SW 1271 (cell line): ENCODE data around the gene TMEM239.
"Not testable (repeated sequence)": the region's sequence is repeated elsewhere in the genome, so short reads cannot be mapped to it uniquely, and the experiment has no call there.

Experiments
- DNase-seq, 2 experiments: peaks; one replicate each; lab custom pipeline; 2025; lab: John Stamatoyannopoulos, UW

TMEM239 gene

GRCh38 chr20:2799688-2800520 lies 16.3 kb upstream of the TMEM239 start:
- no peak for DNase-seq

DNA sequence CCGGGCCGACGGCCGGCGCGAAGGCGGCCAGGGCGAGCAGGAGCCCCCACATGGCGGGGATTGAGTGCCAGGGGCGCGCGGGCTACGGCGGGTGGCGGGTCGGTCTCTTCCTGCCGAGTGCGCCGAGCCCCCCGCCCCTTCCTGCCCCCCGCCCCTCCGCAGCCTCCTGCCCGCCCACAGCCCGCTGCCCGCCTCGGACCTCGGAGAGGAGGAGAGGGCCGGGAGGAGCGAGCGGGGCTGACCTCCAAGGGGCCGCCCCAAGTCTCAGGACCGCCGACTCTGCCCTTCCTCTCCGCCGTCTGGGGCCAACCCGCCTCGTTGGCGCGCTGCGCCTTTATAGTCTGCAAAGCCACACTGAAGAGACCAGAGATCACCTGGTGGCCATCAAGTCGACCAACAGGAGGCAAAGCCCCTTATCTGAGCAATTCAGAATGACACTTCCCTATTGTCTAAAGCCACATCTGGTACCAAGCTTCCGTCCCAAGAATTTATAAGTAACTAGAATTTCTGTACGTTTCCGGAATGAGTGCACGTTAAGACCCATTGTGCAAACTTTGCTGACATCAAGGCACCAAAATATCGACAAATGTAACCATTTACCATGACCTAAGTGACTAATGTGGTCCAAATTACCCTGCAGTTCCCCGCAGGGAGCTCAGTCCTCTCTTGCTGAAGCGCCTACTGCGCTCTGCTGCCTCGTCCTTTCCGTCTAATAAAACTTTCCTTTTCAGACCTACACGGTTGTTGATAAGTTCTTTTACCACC lies 15.5 kb upstream of the TMEM239 start, which contains the start of gene CPXM1:
CPXM1 (minus strand) TSS at position 107 of the 765 bp plus-strand sequence; CDS start at position 52, 55 bp downstream.
- no peak for DNase-seq

- no peak for DNase-seq
These were observed 14.9 kb upstream of the TMEM239 start for GRCh38 chr20:2801286-2801728.

DNA sequence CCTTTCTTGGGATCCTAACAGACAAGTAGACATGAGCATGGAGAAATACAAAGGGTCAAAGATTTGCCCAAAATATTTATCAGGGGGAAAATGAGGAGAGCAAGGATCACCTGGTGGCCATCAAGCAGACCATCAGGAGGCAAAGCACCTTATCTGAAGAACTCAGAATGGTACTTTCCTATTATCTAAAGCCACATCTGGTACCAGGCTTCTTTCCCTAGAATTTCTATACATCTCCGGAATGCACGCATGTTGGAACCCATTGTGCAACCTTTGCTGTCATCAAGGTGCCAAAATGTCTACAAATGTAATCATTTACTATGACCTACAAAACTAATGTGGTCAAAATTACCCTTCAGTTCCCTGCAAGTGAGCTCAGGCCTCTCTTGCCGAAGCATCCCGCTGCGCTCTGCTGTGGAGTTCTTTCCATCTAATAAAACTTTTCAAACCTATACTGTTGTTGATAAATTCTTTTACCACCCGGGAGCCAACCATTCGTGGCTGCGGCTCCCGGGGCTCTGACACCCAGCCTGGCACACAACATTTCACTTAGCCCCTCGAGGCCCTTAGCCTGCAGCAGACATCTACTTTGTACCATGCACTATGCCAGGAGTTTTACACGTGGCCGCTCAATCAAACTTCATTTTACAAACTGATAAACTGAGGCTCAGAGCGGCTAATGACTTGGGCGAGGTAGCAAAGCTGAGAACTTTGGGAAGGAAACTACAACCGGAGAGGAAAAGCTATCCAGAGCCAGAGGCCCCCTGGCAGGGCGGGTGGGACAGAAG lies 11.9 kb upstream of the TMEM239 start:
- no peak for DNase-seq

DNA sequence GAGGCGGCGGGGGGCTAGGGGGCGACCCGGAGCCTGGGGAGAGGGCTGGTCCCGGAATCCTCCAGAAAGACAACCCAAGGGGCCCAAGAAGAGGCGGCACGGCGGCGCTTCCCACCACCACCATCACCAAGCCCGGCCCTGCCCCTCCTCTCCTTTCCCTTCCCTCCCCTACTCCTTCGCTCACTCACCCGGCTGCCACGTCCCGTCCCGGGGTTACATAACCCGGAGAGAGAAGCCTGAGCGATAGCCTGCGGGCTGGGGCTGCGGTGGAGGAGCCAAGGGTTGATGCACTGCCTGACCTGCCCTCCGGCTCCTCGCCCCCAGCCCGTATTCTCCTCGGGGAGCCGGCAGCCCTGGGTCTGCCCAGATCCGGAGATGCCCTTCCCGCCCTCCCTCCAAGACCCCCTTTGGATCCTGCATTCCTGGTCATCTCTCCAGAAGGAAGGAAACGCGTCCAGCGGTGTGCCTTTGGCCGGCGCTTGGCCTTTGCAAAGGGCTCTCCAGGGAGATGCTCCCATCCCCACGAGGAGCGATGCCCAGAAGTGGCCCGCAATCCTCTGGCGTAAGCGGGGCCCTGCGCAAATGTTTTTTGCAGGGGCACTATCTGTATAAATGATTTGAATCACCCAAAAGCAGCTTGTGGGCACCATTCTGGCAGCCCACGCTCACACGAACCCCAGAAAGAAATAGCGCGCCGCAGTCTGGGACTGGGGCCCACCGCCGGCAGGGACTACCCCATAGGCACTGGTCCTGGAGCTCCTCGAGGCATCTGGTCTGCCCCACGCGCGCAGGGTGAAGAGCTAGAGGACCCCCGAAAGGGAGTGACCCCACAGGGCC lies 11.1 kb upstream of the TMEM239 start:
- no peak for DNase-seq

DNA sequence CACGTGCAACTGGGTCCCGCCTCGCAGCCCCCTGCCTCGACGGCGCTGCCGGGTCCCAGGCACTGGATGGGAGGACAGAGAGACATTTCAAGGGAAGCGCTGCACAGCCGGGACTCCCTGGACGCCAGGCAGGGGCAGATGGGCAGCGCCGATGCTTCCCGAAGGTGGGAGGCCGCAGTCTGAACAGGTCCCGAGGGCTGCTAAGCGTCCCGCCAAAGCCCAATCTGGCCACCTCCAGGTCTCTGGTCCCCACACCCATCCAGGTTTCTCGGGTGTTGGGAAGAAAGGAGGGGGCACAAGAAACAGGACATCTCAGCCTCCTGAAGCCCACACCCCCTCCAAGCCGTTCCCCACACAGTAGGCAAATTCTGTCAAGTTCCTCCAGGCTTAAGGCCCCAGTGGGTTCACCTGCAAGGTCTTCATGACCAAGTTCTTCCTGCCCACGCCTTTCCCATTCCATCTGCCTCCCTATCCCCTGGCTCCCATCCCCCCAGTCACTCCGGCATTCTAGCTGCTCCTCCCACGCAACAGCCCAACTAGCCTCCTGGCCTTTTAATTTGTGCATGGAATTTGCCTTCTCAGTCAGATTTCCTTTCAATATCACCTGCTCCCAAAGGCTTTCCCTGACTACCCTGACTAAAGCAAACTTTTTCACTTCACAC lies 10.3 kb upstream of the TMEM239 start:
- no peak for DNase-seq

DNA sequence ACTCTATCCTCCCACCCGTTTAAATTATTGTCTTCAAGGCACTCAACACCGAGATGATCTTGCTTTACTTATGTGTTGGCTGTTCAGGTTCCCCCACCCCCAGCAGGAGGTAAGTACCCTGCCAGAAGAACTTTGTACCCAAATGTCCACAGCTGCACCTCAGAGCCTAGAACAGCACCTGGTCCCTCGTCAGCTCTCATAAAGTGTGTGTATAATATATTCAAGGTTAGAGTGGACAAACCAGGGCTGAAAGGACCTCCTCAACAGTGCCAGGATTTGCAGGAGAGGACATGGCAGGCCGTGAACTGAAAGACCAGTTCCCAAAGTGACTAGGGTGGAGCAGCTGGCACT lies 9.8 kb upstream of the TMEM239 start:
- DNase-seq: no peak

- no peak for DNase-seq
These were observed 9.1 kb upstream of the TMEM239 start for GRCh38 chr20:2807019-2807418.

DNA sequence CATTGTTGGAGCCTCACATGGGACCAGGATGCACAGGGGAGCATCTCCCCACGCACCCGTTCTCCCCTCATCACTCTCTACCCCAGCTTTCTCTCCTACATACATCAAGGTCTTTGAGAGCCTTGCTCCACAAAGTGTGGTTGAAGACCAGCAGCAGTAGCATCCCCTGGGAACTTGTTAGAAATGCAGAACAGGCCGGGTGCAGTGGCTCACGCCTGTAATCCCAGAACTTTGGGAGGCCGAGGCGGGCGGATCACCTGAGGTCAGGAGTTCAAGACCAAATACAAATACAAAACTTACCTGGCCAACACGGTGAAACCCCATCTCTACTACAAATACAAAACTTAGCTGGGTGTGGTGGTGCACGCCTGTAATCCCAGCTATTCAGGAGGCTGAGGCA lies 8.2 kb upstream of the TMEM239 start:
- not testable (repeated sequence) for DNase-seq

DNA sequence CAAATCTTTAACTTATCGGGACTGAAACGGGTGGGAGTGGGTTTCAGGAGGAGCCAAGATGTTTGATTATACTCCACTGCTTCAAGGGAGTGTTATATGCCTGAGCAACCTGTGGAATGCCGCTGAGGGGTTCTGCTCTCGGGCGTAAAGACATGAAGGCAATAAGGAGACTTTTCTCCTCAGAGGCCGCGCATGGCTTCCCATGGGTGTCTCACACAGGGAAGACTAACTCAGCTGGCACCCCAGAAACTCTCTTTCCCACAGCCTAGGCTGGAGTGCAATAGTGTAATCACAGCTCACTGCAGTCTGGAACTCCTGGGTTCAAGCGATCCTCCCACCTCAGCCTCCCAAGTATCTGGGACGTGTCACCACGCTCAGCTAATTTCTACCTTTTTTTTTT lies 6.5 kb upstream of the TMEM239 start:
- no peak for DNase-seq

DNA sequence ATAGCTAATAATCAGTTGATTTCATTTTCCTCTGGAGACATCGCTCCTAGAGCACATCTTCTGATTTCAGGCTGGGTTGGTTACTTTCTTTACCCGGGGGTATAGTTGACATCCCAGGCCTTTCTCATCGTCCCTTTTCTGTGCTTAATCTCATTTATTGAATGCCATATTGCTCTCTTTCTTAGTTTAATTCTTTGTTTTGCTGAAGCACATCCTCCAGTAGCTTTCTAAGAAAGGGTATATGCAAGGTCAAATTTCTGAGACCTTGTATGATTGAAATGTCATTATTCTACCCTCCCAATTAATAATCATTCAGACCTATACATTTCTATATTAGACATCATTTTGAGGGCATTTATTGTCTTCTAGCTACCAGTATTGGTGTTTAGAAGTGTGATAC lies 4.0 kb upstream of the TMEM239 start:
- no peak for DNase-seq

- no peak for DNase-seq
These were observed 2.1 kb upstream of the TMEM239 start for GRCh38 chr20:2814076-2814475.

GRCh38 chr20:2814587-2815051 lies 1.5 kb upstream of the TMEM239 start, which contains the start of gene C20orf141:
Gene C20orf141 (plus strand): TSS chr20:2814987. CDS start chr20:2815185, 198 bp downstream.
- peak; percentile 73 to 88 for DNase-seq

DNA sequence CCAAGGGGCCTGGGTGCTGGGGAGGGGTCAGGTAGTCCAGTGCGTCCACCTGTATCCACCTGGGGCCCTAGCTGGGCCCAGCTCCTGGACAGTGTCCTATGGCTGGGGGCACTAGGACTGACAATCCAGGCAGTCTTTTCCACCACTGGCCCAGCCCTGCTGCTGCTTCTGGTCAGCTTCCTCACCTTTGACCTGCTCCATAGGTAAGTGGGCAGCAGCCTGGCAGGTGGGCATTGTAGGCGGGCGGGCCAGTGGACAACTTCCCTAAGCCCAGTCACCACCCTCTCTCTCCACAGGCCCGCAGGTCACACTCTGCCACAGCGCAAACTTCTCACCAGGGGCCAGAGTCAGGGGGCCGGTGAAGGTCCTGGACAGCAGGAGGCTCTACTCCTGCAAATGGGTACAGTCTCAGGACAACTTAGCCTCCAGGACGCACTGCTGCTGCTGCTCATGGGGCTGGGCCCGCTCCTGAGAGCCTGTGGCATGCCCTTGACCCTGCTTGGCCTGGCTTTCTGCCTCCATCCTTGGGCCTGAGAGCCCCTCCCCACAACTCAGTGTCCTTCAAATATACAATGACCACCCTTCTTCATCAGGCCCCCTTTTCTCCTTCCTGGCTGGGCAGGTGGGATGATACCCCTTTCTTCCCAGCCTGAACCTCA lies 793 bp upstream of the TMEM239 start:
- DNase-seq: no peak

DNA sequence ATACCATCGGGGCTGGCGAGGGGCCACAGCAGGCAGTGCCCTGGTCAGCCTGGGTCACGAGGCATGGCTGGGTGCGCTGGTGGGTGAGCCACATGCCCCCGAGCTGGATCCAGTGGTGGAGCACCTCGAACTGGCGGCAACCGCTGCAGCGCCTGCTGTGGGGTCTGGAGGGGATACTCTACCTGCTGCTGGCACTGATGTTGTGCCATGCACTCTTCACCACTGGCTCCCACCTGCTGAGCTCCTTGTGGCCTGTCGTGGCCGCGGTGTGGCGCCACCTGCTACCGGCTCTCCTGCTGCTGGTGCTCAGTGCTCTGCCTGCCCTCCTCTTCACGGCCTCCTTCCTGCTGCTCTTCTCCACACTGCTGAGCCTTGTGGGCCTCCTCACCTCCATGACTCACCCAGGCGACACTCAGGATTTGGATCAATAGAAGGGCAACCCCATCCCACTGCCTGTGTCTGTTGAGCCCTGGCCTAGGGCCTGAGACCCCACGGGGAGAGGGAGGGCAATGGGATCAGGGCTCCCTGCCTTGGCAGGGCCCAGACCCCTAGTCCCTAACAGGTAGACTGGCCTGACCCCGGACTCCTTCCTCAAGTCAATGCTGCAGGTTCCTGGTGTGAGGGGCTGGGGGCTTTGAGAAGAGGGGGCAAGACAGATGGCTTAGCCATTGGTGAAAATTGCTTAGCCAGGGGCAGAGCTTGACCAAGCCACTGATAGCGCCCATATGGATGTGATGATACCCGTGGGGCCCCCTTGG lies 598 bp downstream of the TMEM239 start:
- no peak for DNase-seq

DNA sequence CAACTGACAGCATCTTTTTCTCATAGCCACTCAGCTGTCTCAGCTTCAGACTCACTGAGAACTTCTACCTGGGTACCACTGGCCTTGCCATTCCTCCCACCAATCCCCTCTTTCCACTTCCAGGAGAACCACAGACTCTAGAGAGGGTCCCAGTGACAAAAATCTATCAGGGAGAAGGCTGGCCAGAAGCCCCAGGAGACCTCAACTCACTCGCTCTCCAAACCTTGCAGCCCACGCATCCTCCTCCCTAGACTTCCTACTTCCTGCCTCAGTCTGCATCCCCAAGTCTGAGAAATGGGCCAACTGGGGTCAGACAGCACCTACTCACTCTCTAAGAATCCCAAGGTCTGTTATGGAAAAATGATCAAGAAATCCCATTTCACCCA lies 1.2 kb downstream of the TMEM239 start:
- DNase-seq: no peak

- DNase-seq: no peak
These were observed 1.9 kb downstream of the TMEM239 start for GRCh38 chr20:2817891-2818595.

GRCh38 chr20:2820084-2820895 lies 4.1 kb downstream of the TMEM239 start:
- no peak for DNase-seq
